Occipital lobe (tissue), 2 donors: ENCODE measurements around the gene NT5DC2. TPM values are rescaled to one million over a fixed set of nuclear protein-coding genes. Genes with fewer than 3 reads are reported as not detected.

Experiments
- DNase-seq: peaks from one replicate; lab custom pipeline; 2025; lab: John Stamatoyannopoulos, UW
- total RNA-seq: library from RNA; depleted of rRNA; stranded (reverse); fragments of >200 nt; gene quantifications from one replicate; pipeline ENCODE4 v1.2.3, GENCODE V29; 2014

The NT5DC2 gene
- total RNA-seq, 1 donor from 2014 or later = 33.5 TPM

- no peak for DNase-seq
Measured at GRCh38 chr3:52525680-52526561, 7.7 kb downstream of the NT5DC2 start.

- DNase-seq = no peak
Measured at GRCh38 chr3:52524752-52525679, 8.6 kb downstream of the NT5DC2 start.

- no peak for DNase-seq
Measured at GRCh38 chr3:52524258-52524751, 9.4 kb downstream of the NT5DC2 start.

GRCh38 chr3:52523386-52524257, 10.0 kb downstream of the NT5DC2 start:
- no peak for DNase-seq

GRCh38 chr3:52522651-52523251, 10.9 kb downstream of the NT5DC2 start:
- no peak for DNase-seq

- DNase-seq = no peak
Measured at GRCh38 chr3:52521881-52522650, 11.6 kb downstream of the NT5DC2 start.

GRCh38 chr3:52521488-52521824, 12.2 kb downstream of the NT5DC2 start:
- DNase-seq = no peak

- no peak for DNase-seq
Measured at GRCh38 chr3:52520716-52521487, 12.8 kb downstream of the NT5DC2 start.

GRCh38 chr3:52520141-52520667, 13.5 kb downstream of the NT5DC2 start:
- no peak for DNase-seq

- no peak for DNase-seq
Measured at GRCh38 chr3:52519445-52520140, 14.1 kb downstream of the NT5DC2 start.

GRCh38 chr3:52518723-52519444, 14.8 kb downstream of the NT5DC2 start:
- no peak for DNase-seq

GRCh38 chr3:52517796-52518722, 15.6 kb downstream of the NT5DC2 start:
- DNase-seq = no peak

- DNase-seq = no peak
Measured at GRCh38 chr3:52516509-52517195, 17.0 kb downstream of the NT5DC2 start.

GRCh38 chr3:52515192-52515591, 18.5 kb downstream of the NT5DC2 start:
- DNase-seq = no peak

GRCh38 chr3:52514576-52514975, 19.1 kb downstream of the NT5DC2 start:
- DNase-seq = no peak

GRCh38 chr3:52513281-52513680, 20.4 kb downstream of the NT5DC2 start:
- no peak for DNase-seq
